H1 (cell line): ENCODE data around the gene RNF5. TPM values are rescaled to one million over a fixed set of nuclear protein-coding genes. Genes with fewer than 3 reads are reported as not detected.

Experiments
- EGR1 ChIP-seq: IDR thresholded peaks from 2 replicates; pipeline ENCODE4 v1.6.1; 2011; ENCODE audit warnings: low read depth, low read length, borderline replicate concordance
- KDM5A ChIP-seq: fragments of 200-600 bp; IDR thresholded peaks from 2 replicates; pipeline ENCODE4 v1.7.1; 2012; ENCODE audit warnings: mild to moderate bottlenecking, low read length, inconsistent platforms, mixed read lengths
- NRF1 ChIP-seq: IDR thresholded peaks from 2 replicates; pipeline ENCODE4 v1.6.1; 2011; ENCODE audit warnings: mild to moderate bottlenecking, low read depth, low read length, improper control_type of control experiment
- PHF8 ChIP-seq: fragments of 200-600 bp; sonication (generic); conservative IDR thresholded peaks from 2 replicates; pipeline ENCODE4 v1.7.1; 2012; ENCODE audit warnings: low read depth, mild to moderate bottlenecking, inconsistent platforms, low read length, moderate library complexity
- RNF2 ChIP-seq: fragments of 200-900, 300-1000 bp; sonication (generic); IDR thresholded peaks from 2 replicates; pipeline ENCODE4 v1.7.1; 2016; ENCODE audit warnings: borderline replicate concordance, low read depth, mild to moderate bottlenecking, antibody characterized with exemption, low read length; ENCODE audit not compliant: poor library complexity, severe bottlenecking; ENCODE audit errors: missing control alignments
- SP2 ChIP-seq: IDR thresholded peaks from 2 replicates; pipeline ENCODE4 v1.6.1; 2012; ENCODE audit warnings: mild to moderate bottlenecking, low read length, inconsistent platforms
- polyA plus RNA-seq, 7 experiments: library from polyadenylated mRNA; depleted of rRNA in 3 of 7; stranded (reverse) in 5 of 7; unstranded in 2 of 7; fragments of >200 nt in 5 of 7; fragments of 200-250 nt in 2 of 7; gene quantifications; 1 replicate in 5 of 7; 2 replicates in 1 of 7; 4 replicates in 1 of 7; pipeline versions ENCODE4 v1.2.1 to v1.2.3, GENCODE V29; 2011 to 2013; ENCODE audit warnings: missing spikeins in 2 of 7, mixed read lengths in 2 of 7
- total RNA-seq: library from RNA; stranded (reverse); fragmentation: NEBNext Ultra II Directional; extraction: Animal tissue kit (Norgen Biotek cat#: 25700); gene quantifications from 2 replicates; pipeline ENCODE4 v1.2.1, GENCODE V29; 2021

The RNF5 gene
- total and polyA plus RNA-seq, 2 of the 8 experiments (the other 6 are each of a cell fraction or from before 2014, with no cell fraction given), result 90.0 to 158 TPM

DNA sequence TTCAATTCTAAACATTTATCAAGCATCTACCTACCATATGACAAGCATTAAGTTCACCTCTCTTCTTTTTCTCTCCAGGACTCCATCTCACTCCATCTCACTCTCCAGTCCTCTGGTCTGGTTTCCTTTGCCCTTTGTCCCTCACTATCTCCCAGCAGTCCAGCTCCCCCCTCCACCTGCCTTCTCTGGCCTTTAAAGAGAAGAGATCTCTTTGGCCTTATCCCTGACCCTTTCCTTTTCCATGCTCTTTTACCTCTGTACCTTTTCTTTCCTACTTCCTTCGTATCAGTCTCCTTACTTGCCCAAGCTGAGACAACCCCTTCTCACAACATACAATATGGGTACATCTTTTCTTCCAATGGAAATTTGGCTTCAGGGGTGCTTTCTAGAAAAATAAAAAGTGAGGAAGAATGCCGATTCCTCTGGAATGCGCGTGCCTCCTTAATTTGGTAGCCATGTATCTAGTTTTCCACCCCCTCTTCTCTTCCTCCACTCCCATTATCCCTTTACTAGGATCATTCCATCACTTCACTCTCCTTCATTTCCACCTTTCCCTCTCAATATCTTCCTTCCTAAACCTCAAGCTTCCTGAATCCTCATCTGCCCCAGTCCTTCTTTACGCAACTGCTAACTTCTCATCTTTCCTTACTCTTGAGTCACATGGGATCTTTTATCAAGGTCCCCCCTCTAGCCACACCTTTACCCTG lies 1.6 kb upstream of the RNF5 start (continued):
- TF ChIP-seq PHF8, result no peak
- TF ChIP-seq KDM5A, result no peak
- TF ChIP-seq SP2, result no peak
- TF ChIP-seq NRF1, result no peak
- TF ChIP-seq EGR1, result no peak
- no peak for TF ChIP-seq RNF2
